Ovary (tissue), 9 donors: ENCODE measurements around the gene TMEM221. TPM values are rescaled to one million over a fixed set of nuclear protein-coding genes. Genes with fewer than 3 reads are reported as not detected.

Source experiments
- DNase-seq, 5 donors: peaks; one replicate each; pipeline ENCODE4 v3.0.0-alpha.2; 2019 to 2020
- H3K27ac ChIP-seq, 2 donors: fragments of 200-600 bp; one replicate each; pipeline versions ENCODE4 v1.5.1 to v1.8.0; 2019 to 2022
- H3K27me3 ChIP-seq: fragments of 200-600 bp; one replicate; pipeline ENCODE4 v1.8.0; 2022
- H3K36me3 ChIP-seq: fragments of 200-600 bp; sonication (generic); one replicate; pipeline ENCODE4 v1.5.1; 2019
- H3K4me1 ChIP-seq: one replicate; pipeline ENCODE4 v1.8.1; 2013; ENCODE audit warnings: mild to moderate bottlenecking, moderate library complexity; ENCODE audit not compliant: insufficient read depth
- H3K4me3 ChIP-seq: fragments of 200-600 bp; sonication (generic); one replicate; pipeline ENCODE4 v1.5.1; 2017
- H3K9me3 ChIP-seq, 2 donors: fragments of 200-600 bp in 1 of 2; sonication (generic) in 1 of 2; one replicate each; pipeline versions ENCODE4 v1.5.1 to v1.8.1; 2013 to 2019; ENCODE audit warnings: mild to moderate bottlenecking in 1 of 2, moderate library complexity in 1 of 2
- EP300 ChIP-seq: sonication (generic); formaldehyde crosslinking; IDR thresholded peaks from one replicate; pipeline ENCODE4 v1.6.1; 2017; ENCODE audit warnings: antibody characterized with exemption
- POLR2A ChIP-seq: fragments of 450-650 bp; IDR thresholded peaks from one replicate; pipeline ENCODE4 v1.6.1; 2017; ENCODE audit warnings: antibody characterized with exemption, mild to moderate bottlenecking, moderate library complexity
- WGBS, 3 donors: extraction: QIAGEN DNeasy Blood & Tissue Kit in 1 of 3; methylation state at CpG; one replicate each; pipeline versions ENCODE4 v1.1.5 to v1.1.7; 2013 to 2017; 5-methylcytosine and 5-hydroxymethylcytosine counted together
- intact Hi-C, 4 donors: fragments of 100-400 bp; cut with DNase I; formaldehyde crosslinking; loops; one replicate each; pipeline versions ENCODE4 v1.11.0 to v1.15.1; 2022 to 2023
- polyA plus RNA-seq, 2 donors: library from polyadenylated mRNA; stranded (reverse); fragments of 200-250 nt in 1 of 2; fragments of 350-450 nt in 1 of 2; fragmentation: Illumina TruSeq in 1 of 2; extraction: RNeasy Lipid Tissue Mini Kit (QIAGEN cat#74804) in 1 of 2; gene quantifications; one replicate each; pipeline ENCODE4 v1.2.3, GENCODE V29; 2013 to 2014
- total RNA-seq, 7 donors: library from RNA; depleted of rRNA in 2 of 7; stranded (reverse); fragments of >200 nt in 2 of 7; fragmentation: NEBNext Ultra II Directional in 3 of 7; extraction: Animal tissue kit (Norgen Biotek cat#: 25700) in 3 of 7; gene quantifications; one replicate each; pipeline versions ENCODE4 v1.1.0 to v1.2.4, GENCODE V29; 2016 to 2023
- TF ChIP-seq, protein P1 (sequence below), 3 donors: fragments of 450-650 bp in 2 of 3; fragments of 200-600 bp in 1 of 3; IDR thresholded peaks; one replicate each; pipeline versions ENCODE4 v1.5.1 to v1.8.0; 2016 to 2022; ENCODE audit warnings: antibody characterized with exemption in 3 of 3, mild to moderate bottlenecking in 1 of 3
- donor health status: DM: no; HTN: no; CAD: no; lungs with moderate emphysema.
- donor health status: DM: no; HTN: no; CAD: no.
- donor health status: Bipolar disorder and iron deficiency.
- donor health status: DM: yes; HTN: yes; CAD: no.
- donor health status: DM: no; HTN: no; CAD: no.
- donor health status: DM: yes; HTN: yes; CAD: no.

TMEM221 gene
- total and polyA plus RNA-seq, 9 donors: 1.4 to 14.1 (median 6.5) TPM

DNA sequence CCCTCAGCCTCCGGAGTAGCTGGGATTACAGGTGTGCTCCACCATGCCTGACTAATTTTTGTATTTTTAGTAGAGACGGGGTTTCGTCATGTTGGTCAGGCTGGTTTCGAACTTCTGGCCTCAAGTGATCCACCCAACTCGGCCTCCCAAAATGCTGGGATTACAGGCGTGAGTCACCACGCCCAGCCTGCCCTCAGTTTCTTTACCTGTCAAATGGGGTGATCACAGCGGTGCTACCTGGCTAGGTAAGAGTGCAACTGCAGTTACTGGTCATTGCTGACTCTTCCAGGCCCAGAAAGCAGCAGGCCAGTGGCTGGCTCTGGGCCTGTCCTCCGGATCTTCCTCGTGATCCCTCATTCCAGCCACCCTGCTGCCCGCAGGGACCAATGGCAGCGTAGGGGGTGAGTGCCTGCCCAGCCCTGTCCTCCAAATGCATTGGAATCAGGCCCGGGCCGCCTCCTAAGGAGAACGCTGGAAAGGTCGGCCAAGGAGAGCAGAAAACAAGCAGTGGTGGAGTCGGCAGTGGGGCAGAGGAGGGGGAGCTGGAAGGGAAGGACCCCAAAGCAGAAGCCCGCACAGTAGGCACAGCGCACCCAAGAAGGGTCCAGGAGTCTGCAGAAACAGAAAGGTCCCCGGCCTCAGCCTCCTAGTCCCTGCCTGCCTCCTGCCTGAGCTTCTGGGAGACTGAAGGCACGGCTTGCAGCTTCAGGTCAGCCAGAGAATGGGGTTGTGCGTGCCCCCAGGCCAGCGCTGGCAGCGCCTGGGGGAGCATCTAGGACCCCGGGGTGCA, 20.0 kb upstream of the TMEM221 start:
- intact Hi-C loops: loop anchor here (5.0 to 10.0 kb wide), 5 partner anchors 46 to 124 kb away; partner anchors contain the start of genes CCDC194 (in 3 of the 4) and MVB12A (in 1 of the 4)
- peak; percentile 68 to 84 (median 77) for DNase-seq
- TF ChIP-seq, protein P1, sequence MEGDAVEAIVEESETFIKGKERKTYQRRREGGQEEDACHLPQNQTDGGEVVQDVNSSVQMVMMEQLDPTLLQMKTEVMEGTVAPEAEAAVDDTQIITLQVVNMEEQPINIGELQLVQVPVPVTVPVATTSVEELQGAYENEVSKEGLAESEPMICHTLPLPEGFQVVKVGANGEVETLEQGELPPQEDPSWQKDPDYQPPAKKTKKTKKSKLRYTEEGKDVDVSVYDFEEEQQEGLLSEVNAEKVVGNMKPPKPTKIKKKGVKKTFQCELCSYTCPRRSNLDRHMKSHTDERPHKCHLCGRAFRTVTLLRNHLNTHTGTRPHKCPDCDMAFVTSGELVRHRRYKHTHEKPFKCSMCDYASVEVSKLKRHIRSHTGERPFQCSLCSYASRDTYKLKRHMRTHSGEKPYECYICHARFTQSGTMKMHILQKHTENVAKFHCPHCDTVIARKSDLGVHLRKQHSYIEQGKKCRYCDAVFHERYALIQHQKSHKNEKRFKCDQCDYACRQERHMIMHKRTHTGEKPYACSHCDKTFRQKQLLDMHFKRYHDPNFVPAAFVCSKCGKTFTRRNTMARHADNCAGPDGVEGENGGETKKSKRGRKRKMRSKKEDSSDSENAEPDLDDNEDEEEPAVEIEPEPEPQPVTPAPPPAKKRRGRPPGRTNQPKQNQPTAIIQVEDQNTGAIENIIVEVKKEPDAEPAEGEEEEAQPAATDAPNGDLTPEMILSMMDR (IDR thresholded peaks at IDR 0.05): no peak
- TF ChIP-seq POLR2A (no peak), EP300 (no peak)
- 30 to 37% (median 31%) methylated on average over 25 of the region's 25 CpGs for WGBS, 3 donors
- peak overlapping the region; percentile 83 to 86 for H3K27ac ChIP-seq
- peaks cover 12% of the 10 kb centered on the region for H3K4me1 ChIP-seq
- H3K27me3 ChIP-seq: no peaks in the 10 kb centered on the region
- no peaks in the 10 kb centered on the region for H3K36me3 ChIP-seq
- H3K4me3 ChIP-seq: peak overlapping the region; percentile 90
- no peaks in the 10 kb centered on the region for H3K9me3 ChIP-seq

GRCh38 chr19:17467471-17468301, 19.2 kb upstream of the TMEM221 start:
- H3K27me3 ChIP-seq: no peaks in the 10 kb centered on the region
- DNase-seq: no peak
- no peaks in the 10 kb centered on the region for H3K36me3 ChIP-seq
- WGBS, 3 donors: 73 to 79% (median 78%) methylated on average over 12 of the region's 12 CpGs
- TF ChIP-seq, protein P1 (IDR thresholded peaks at IDR 0.05): no peak
- TF ChIP-seq POLR2A: no peak
- TF ChIP-seq EP300: no peak
- intact Hi-C loops: loop anchor here (5.0 to 10.0 kb wide), 5 partner anchors 45 to 123 kb away; partner anchors contain the start of genes CCDC194 (in 3 of the 4) and MVB12A (in 1 of the 4)
- peaks cover 12% of the 10 kb centered on the region for H3K4me1 ChIP-seq
- H3K9me3 ChIP-seq: no peaks in the 10 kb centered on the region
- H3K4me3 ChIP-seq: no peak overlapping the region
- peak overlapping the region; percentile 83 to 86 for H3K27ac ChIP-seq

- H3K9me3 ChIP-seq: no peaks in the 10 kb centered on the region
- WGBS, 3 donors: 30 to 38% (median 31%) methylated on average over 6 of the region's 6 CpGs
- H3K4me3 ChIP-seq: no peak overlapping the region
- H3K4me1 ChIP-seq: peaks cover 10% of the 10 kb centered on the region
- no peaks in the 10 kb centered on the region for H3K27me3 ChIP-seq
- H3K36me3 ChIP-seq: no peaks in the 10 kb centered on the region
- intact Hi-C loops: loop anchor here (5.0 to 10.0 kb wide), 5 partner anchors 44 to 122 kb away; partner anchors contain the start of genes CCDC194 (in 3 of the 4) and MVB12A (in 1 of the 4)
- TF ChIP-seq EP300 (no peak), POLR2A (no peak)
- TF ChIP-seq, protein P1 (IDR thresholded peaks at IDR 0.05): no peak
- H3K27ac ChIP-seq: no peak overlapping the region
- no peak for DNase-seq
These were observed 18.0 kb upstream of the TMEM221 start for GRCh38 chr19:17466487-17466850.

DNA sequence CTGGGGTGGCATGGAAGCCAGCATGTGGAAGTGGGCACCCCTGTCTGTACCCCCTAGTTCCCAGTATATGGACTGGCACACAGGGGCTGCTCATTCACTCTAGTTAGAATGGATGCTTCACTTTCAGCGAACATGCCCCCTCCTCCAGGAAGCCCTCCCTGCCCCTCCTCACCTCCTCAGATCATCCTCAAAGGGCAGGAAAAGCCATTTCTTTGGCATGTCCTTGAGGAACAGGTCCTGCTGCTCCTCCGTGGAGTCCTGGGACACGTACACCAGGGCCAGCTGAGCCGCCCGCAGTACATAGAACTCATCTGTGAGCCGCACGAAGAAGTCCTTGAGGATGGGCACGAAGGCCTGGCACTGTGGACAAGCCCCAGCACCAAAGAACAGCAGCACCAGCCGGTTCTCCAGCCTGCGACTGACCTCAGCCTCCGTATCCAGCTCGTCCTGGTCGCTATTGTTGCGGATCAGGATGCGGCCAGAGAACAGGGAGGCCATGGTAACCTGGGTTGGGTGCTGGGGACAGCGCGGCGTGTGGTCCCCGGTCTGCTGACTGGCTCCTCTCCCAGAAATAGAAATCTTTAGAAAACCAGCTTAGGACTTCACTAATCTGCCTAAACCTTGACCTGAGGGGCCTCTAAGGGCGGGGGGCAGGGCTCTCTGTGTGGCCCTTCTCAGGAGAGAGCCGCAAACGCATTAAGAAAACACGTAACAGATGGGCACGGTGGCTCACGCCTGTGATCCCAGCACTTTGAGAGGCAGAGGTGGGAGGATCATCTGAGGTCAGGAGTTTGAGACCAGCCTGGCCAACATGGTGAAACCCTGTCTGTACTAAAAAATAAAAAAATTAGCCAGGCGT, 12.1 kb upstream of the TMEM221 start, which contains the start of gene NXNL1:
Gene NXNL1, minus strand, starts transcription at position 555 of the 859 bp plus-strand sequence. Its CDS starts 57 bp downstream, at position 498.
- no peak for DNase-seq
- Histone ChIP-seq H3K36me3 (no peaks in the 10 kb centered on the region), H3K9me3 (no peaks in the 10 kb centered on the region), H3K27ac (no peak within 1 kb of the TSS), H3K27me3 (no peaks in the 10 kb centered on the region), H3K4me3 (no peak within 1 kb of the TSS), H3K4me1 (peaks cover 2% of the 10 kb centered on the region)
- intact Hi-C loops: loop anchor here in 2 of 4 donors (10.0 kb wide), 2 partner anchors 66 to 116 kb away; partner anchors contain the start of gene CCDC194 (in 1 of the 2)
- TF ChIP-seq POLR2A: no peak
- TF ChIP-seq, protein P1 (IDR thresholded peaks at IDR 0.05): no peak
- no peak for TF ChIP-seq EP300
- whole genome bisulfite sequencing, 3 donors: 82 to 90% (median 83%) methylated on average over 26 of the region's 26 CpGs
